Activated effector memory CD4-positive, alpha-beta T cell treated with Interleukin-2 at 50 U/mL for 16 hours (primary cell): Measurements from ENCODE around the gene TOMM22.

Experiments
- DNase-seq: peaks from one replicate; pipeline ENCODE4 v3.0.0-alpha.2; 2020

TOMM22 gene

GRCh38 chr22:38715852-38716251 is 34.1 kb downstream of the TOMM22 start:
- DNase-seq: no peak

GRCh38 chr22:38716271-38716670 is 34.5 kb downstream of the TOMM22 start:
- DNase-seq: no peak

GRCh38 chr22:38716826-38717225 is 35.1 kb downstream of the TOMM22 start:
- no peak for DNase-seq

- no peak for DNase-seq
Observed at GRCh38 chr22:38717244-38717643, 35.5 kb downstream of the TOMM22 start.

GRCh38 chr22:38718414-38718813 is 36.7 kb downstream of the TOMM22 start:
- no peak for DNase-seq

GRCh38 chr22:38719196-38719595 is 37.4 kb downstream of the TOMM22 start:
- no peak for DNase-seq

GRCh38 chr22:38720350-38720749 is 38.6 kb downstream of the TOMM22 start:
- no peak for DNase-seq

GRCh38 chr22:38721551-38721950 is 39.8 kb downstream of the TOMM22 start:
- no peak for DNase-seq

GRCh38 chr22:38724176-38724575 is 42.4 kb downstream of the TOMM22 start:
- DNase-seq: no peak

GRCh38 chr22:38724926-38725571 is 43.3 kb downstream of the TOMM22 start:
- no peak for DNase-seq

- DNase-seq: no peak
Observed at GRCh38 chr22:38725900-38726655, 44.3 kb downstream of the TOMM22 start.

- DNase-seq: no peak
Observed at GRCh38 chr22:38727123-38727522, 45.4 kb downstream of the TOMM22 start.

- DNase-seq: no peak
Observed at GRCh38 chr22:38727530-38728451, 46.0 kb downstream of the TOMM22 start.

- DNase-seq: no peak
Observed at GRCh38 chr22:38728871-38729796, 47.4 kb downstream of the TOMM22 start.

- DNase-seq: no peak
Observed at GRCh38 chr22:38729946-38730345, 48.2 kb downstream of the TOMM22 start.

GRCh38 chr22:38730411-38730871 is 48.7 kb downstream of the TOMM22 start:
- no peak for DNase-seq

GRCh38 chr22:38731703-38732161 is 50.0 kb downstream of the TOMM22 start:
- DNase-seq: no peak

GRCh38 chr22:38732251-38732815 is 50.6 kb downstream of the TOMM22 start:
- DNase-seq: no peak

- DNase-seq: peak; percentile 44
Observed at GRCh38 chr22:38733329-38733723, 51.6 kb downstream of the TOMM22 start.

GRCh38 chr22:38733724-38734381 is 52.1 kb downstream of the TOMM22 start:
- no peak for DNase-seq

GRCh38 chr22:38734421-38735100 is 52.8 kb downstream of the TOMM22 start:
- DNase-seq: no peak
